GM13977 (cell line): Measurements from ENCODE around the gene RPL10A.
"Not testable (repeated sequence)": the region's sequence is repeated elsewhere in the genome, so short reads cannot be mapped to it uniquely, and the experiment has no call there.

ENCODE experiments used
- DNase-seq: peaks from one replicate; pipeline ENCODE4 v3.0.0; 2012; ENCODE audit warnings: low spot score
- CTCF ChIP-seq: IDR thresholded peaks from 2 replicates; pipeline ENCODE4 v1.5.1; 2012; ENCODE audit warnings: mild to moderate bottlenecking, control low read depth; ENCODE audit not compliant: insufficient read depth; ENCODE audit errors: extremely low read depth, missing control alignments
- in situ Hi-C: fragments of 300-500 bp; cut with MboI; formaldehyde crosslinking; loops from one replicate; pipeline ENCODE4 v1.12.0; 2022; ENCODE audit warnings: low sequenced_read_pairs, low pct_unique_long_range_greater_than_20kb, mixed read lengths, inconsistent platforms; ENCODE audit not compliant: unreplicated experiment

Gene RPL10A

DNA sequence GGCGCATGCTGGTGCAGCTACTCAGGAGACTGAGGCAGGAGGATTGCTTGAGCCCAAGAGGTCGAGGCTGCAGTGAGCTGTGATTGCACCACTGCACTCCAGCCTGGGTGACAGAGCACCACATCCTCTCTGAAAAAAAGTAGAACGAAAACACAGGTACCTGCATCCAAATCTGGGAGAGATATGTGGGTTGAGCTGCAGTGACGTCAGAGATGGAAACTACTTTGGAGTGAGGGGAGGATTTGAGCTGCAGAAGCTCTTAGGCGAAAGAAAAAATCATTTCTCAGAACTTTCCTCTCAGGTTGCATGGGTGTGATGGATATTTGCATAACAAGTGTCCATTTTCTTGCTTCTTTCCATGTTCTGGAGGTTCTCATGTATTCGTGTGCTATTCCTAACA, 48.5 kb downstream of the RPL10A start:
- in situ Hi-C loops = no loop called here
- TF ChIP-seq CTCF = no peak
- no peak for DNase-seq

DNA sequence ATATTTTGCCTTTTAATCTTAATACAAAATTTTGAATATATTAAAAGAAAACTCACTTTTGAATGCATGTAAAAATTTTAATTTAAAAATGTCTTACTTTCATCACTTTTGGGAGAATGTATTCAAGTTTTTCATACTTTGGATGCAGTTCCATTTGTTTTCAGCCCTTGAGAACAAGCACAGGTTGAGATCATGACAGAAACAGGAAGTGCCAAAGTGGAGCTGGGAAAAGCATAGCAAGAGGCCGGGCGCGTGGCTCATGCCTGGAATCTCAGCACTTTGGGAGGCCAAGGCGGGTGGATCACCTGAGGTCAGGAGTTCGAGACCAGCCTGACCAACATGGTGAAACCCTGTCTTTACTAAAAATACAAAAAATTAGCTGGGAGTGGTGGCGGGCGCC, 49.8 kb downstream of the RPL10A start:
- in situ Hi-C loops = not testable (repeated sequence)

DNA sequence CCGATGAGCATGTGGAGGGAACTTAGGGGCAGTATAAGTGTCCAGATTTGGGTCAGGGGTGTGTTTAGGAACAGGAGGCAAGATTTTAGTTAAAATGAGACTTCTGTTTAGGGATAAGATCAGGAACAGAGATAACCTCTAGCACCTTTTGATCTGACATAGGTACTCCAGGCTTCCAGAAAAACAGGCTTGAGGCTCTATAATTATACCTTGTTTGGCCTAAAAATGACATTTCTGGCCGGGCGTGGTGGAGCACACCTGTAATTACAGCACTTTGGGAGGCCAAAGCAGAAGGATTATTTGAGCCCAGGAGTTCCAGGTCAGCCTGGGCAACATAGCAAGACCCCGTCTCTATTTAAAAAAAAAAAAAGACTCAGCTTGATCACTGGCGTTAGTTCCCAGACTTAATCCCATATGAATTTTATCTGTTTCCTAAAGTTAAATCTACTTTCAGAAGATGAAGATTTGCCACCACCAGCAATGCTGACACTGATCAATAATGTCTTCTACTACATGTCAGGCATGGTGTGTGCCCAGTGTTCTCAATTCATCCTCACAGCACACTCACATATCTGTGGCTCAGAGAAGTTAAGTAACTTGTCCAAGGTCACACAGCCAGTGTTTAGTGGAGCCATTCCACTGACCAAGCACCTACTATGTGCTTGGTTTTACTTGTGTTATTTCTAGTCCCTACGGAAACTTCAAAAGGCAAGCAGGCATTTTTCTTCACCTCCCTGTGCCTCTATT, 50.5 kb downstream of the RPL10A start:
- no peak for TF ChIP-seq CTCF
- in situ Hi-C loops = no loop called here
- no peak for DNase-seq

More for the DNA sequence above, 49.8 kb downstream of the RPL10A start:
- DNase-seq = not testable (repeated sequence)

DNA sequence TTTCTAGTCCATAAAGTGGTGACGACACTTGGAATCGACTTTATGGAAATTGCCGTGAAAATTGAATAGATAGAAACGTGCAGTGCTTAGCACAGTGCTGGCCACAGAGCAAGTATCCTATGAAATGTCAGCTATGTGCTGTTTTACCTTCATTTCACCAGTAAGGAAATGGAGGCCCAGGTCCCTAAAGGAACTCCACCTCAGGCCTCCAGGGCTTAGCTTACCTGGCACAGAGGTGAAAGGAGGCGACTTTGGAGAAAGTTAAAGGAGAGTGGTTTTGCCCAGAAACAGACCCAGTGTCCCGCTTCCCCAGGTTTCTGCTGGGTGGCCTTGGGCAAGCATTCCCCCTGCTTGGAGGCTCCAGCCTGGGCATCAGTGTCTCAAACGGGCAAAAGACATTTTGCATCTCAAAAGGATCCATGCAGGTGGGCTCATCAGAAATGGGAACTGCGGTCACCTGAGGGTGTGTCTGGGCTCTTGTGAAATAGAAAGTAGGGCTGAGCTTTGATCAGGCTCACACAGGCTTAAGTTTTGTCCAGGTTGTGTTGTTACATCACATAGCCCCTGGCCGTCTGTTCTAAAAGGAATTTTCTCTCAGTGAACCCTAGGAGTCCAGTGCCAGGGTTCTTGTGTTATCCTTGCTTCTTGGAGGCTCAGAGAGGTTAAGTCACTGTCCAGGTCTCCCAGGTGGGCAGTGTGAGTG, 51.3 kb downstream of the RPL10A start:
- DNase-seq = no peak
- no peak for TF ChIP-seq CTCF
- in situ Hi-C loops = no loop called here
